Measurements from ENCODE around the gene TMEM205.
"Not testable (repeated sequence)": the region's sequence is repeated elsewhere in the genome, so short reads cannot be mapped to it uniquely, and the experiment has no call there.

- TF ChIP-seq, protein P1, sequence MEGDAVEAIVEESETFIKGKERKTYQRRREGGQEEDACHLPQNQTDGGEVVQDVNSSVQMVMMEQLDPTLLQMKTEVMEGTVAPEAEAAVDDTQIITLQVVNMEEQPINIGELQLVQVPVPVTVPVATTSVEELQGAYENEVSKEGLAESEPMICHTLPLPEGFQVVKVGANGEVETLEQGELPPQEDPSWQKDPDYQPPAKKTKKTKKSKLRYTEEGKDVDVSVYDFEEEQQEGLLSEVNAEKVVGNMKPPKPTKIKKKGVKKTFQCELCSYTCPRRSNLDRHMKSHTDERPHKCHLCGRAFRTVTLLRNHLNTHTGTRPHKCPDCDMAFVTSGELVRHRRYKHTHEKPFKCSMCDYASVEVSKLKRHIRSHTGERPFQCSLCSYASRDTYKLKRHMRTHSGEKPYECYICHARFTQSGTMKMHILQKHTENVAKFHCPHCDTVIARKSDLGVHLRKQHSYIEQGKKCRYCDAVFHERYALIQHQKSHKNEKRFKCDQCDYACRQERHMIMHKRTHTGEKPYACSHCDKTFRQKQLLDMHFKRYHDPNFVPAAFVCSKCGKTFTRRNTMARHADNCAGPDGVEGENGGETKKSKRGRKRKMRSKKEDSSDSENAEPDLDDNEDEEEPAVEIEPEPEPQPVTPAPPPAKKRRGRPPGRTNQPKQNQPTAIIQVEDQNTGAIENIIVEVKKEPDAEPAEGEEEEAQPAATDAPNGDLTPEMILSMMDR (conservative IDR thresholded peaks at IDR 0.05; ENCODE audit: low read depth in 2 of 2): not testable (repeated sequence)
- TF ChIP-seq POLR2AphosphoS5 (IDR thresholded peaks at IDR 0.05; ENCODE audit: low read depth); EZH2 (IDR thresholded peaks at IDR 0.05; ENCODE audit: low read depth, unreplicated experiment): not testable (repeated sequence)
- TF ChIP-seq, protein P2, sequence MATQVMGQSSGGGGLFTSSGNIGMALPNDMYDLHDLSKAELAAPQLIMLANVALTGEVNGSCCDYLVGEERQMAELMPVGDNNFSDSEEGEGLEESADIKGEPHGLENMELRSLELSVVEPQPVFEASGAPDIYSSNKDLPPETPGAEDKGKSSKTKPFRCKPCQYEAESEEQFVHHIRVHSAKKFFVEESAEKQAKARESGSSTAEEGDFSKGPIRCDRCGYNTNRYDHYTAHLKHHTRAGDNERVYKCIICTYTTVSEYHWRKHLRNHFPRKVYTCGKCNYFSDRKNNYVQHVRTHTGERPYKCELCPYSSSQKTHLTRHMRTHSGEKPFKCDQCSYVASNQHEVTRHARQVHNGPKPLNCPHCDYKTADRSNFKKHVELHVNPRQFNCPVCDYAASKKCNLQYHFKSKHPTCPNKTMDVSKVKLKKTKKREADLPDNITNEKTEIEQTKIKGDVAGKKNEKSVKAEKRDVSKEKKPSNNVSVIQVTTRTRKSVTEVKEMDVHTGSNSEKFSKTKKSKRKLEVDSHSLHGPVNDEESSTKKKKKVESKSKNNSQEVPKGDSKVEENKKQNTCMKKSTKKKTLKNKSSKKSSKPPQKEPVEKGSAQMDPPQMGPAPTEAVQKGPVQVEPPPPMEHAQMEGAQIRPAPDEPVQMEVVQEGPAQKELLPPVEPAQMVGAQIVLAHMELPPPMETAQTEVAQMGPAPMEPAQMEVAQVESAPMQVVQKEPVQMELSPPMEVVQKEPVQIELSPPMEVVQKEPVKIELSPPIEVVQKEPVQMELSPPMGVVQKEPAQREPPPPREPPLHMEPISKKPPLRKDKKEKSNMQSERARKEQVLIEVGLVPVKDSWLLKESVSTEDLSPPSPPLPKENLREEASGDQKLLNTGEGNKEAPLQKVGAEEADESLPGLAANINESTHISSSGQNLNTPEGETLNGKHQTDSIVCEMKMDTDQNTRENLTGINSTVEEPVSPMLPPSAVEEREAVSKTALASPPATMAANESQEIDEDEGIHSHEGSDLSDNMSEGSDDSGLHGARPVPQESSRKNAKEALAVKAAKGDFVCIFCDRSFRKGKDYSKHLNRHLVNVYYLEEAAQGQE (IDR thresholded peaks at IDR 0.05; ENCODE audit: unreplicated experiment): not testable (repeated sequence)
These were observed 8.0 kb upstream of the TMEM205 start for GRCh38 chr19:11354102-11354501.

All from GM23338 (cell line).